Measurements from ENCODE around the gene CFAP251. TPM values are rescaled to one million over a fixed set of nuclear protein-coding genes. Genes with fewer than 3 reads are reported as not detected.

Gene CFAP251
- total RNA-seq, 1 experiment from 2014 or later: 2.6 TPM

- no TSS peak for BruUV-seq (replicated peaks)
- TF ChIP-seq POLR2AphosphoS5 (IDR thresholded peaks at IDR 0.05; ENCODE audit: low read depth, low read length): no peak
- no peak for TF ChIP-seq ELF1 (IDR thresholded peaks at IDR 0.05; ENCODE audit: borderline replicate concordance, low read depth)
- no peak for TF ChIP-seq YY1 (IDR thresholded peaks at IDR 0.05; ENCODE audit: extremely low read depth, insufficient replicate concordance, low read depth, low read length)
- no peak for TF ChIP-seq SP1 (IDR thresholded peaks at IDR 0.05; ENCODE audit: low read depth)
- no peak for TF ChIP-seq CBX3 (IDR thresholded peaks at IDR 0.05; ENCODE audit: low read depth)
- no peak for TF ChIP-seq EZH2 (IDR thresholded peaks at IDR 0.05)
- TF ChIP-seq CEBPB (IDR thresholded peaks at IDR 0.05; ENCODE audit: low read depth): no peak
- TF ChIP-seq ZFX (IDR thresholded peaks at IDR 0.05): no peak
- no peak for TF ChIP-seq ZNF274 (IDR thresholded peaks at IDR 0.05; ENCODE audit: low read depth, low read length)
- no peak for TF ChIP-seq SIN3A (IDR thresholded peaks at IDR 0.05; ENCODE audit: low read depth)
- no peak for TF ChIP-seq SRF (IDR thresholded peaks at IDR 0.05; ENCODE audit: low read depth)
- TF ChIP-seq FOSL1 (IDR thresholded peaks at IDR 0.05; ENCODE audit: low read depth): no peak
- TF ChIP-seq EZH2phosphoT487 (IDR thresholded peaks at IDR 0.05; ENCODE audit: borderline replicate concordance): no peak
- TF ChIP-seq JUND (IDR thresholded peaks at IDR 0.05): no peak
- no peak for TF ChIP-seq RAD21 (IDR thresholded peaks at IDR 0.05; ENCODE audit: low read depth)
- no peak for TF ChIP-seq ATF3 (IDR thresholded peaks at IDR 0.05)
- ChIA-PET POLR2A (no interaction called here), RAD21 (ENCODE audit: low non-redundant PET in 1 of 2, low total read pairs in 2 of 2, uncharacterized antibody in 2 of 2, unreplicated experiment in 2 of 2) (no interaction called here), CTCF (no interaction called here)
- Histone ChIP-seq H3K27ac (ENCODE audit: low read depth, low read length) (no peak overlapping the region), H3K4me3 (replicated peaks in 1 of 2; ENCODE audit: low read depth in 1 of 2, low read length in 2 of 2) (no peak overlapping the region), H2AFZ (ENCODE audit: low read depth, low read length, poor library complexity, severe bottlenecking) (no peak overlapping the region), H4K20me1 (ENCODE audit: insufficient read depth) (no peaks in the 10 kb centered on the region), H3K36me3 (ENCODE audit: control insufficient read depth in 1 of 2, insufficient read depth in 2 of 2, low read length in 2 of 2) (no peaks in the 10 kb centered on the region), H3K9me2 (ENCODE audit: insufficient read depth) (no peaks in the 10 kb centered on the region), H3K9me3 (ENCODE audit: control insufficient read depth in 1 of 2, insufficient read depth in 1 of 2, low read depth in 1 of 2, low read length in 2 of 2) (peaks cover 3 to 8% of the 10 kb centered on the region in 2 experiments; a peak in 2 of 4 replicates), H3K27me3 (ENCODE audit: insufficient read depth, low read length) (no peaks in the 10 kb centered on the region), H3K9ac (ENCODE audit: low read length) (no peak overlapping the region), H3K4me1 (ENCODE audit: control insufficient read depth in 1 of 2, insufficient read depth in 2 of 2, low read length in 2 of 2) (no peaks in the 10 kb centered on the region; a peak in 1 of 4 replicates), H3K4me2 (ENCODE audit: low read length) (no peak overlapping the region), H3K79me2 (ENCODE audit: insufficient read depth, low read length) (no peaks in the 10 kb centered on the region)
- no peak for DNase-seq (ENCODE audit: low read depth, low spot score)
- no peak for ATAC-seq
- intact Hi-C loops (cut with micrococcal nuclease): no loop called here
Observed at GRCh38 chr12:121996945-121997612, 78.7 kb downstream of the CFAP251 start.

Data from HCT116 (cell line).